ENCODE data around the gene WDTC1. TPM values are rescaled to one million over a fixed set of nuclear protein-coding genes. Genes with fewer than 3 reads are reported as not detected.
"Not testable (repeated sequence)": the region's sequence is repeated elsewhere in the genome, so short reads cannot be mapped to it uniquely, and the experiment has no call there.

WDTC1 gene
- total RNA-seq, 1 donor from 2014 or later, result 16.3 TPM

DNA sequence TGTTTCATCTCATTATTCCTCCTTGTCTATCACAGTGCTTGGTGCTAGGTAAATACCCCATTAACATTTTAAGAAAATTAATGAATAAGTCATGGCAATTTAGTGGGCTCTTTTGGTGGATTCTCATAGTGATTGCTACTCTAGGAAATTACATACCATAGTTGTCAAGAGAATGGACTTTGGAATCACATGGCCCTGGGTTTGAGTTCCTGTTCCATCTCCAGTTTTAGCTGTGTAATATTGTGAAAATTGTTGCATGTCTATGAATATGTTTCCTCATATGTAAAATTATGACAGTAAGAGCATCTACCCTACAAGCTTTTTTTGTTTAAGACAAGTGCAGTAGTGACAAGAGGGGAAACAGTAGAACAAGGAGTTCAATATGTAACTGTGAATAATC, 20.7 kb downstream of the WDTC1 start:
- ATAC-seq, result no peak

DNA sequence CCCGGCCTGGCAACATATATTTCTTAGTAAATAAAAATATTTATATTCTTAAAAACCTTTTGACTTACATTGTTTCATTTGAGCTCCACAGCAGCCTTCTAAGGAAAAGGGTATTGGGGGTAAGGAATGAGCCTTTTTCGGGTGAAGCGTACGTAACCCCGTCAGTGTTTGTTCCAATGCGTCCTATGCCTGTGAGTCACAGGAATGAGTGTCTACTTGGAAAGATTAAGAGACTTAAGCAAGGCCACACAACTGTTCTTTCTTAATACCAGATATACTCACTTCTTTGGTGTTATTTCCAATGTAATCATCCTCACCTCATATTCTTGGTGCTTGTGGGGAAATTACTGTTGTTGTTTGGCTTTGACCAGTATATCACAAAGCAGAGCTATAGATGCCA, 22.7 kb downstream of the WDTC1 start:
- peak; percentile 69 for ATAC-seq

GRCh38 chr1:27258598-27258997, 24.2 kb downstream of the WDTC1 start:
- ATAC-seq, result no peak

GRCh38 chr1:27267153-27267552, 32.7 kb downstream of the WDTC1 start:
- ATAC-seq, result no peak

- ATAC-seq, result no peak
These were observed 34.8 kb downstream of the WDTC1 start for GRCh38 chr1:27269276-27269675.

DNA sequence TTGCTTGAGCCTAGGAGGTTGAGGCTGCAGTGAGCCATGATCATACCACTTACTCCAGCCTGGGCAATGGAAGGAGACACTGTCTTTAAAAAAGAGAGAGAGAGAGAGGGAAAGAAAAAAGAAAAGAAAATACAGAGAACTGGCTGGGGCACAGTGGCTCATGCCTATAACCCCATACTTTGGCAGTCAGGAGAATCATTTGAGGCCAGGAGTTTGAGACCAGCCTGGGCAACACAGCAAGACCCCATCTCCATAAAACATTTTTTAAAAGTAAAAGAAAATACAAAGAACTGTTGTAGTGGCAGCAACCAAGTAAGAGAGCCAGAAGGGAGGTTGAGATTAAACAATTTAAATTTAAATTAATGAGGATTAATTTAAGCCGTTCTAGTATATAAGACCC, 39.8 kb downstream of the WDTC1 start:
- ATAC-seq, result no peak

DNA sequence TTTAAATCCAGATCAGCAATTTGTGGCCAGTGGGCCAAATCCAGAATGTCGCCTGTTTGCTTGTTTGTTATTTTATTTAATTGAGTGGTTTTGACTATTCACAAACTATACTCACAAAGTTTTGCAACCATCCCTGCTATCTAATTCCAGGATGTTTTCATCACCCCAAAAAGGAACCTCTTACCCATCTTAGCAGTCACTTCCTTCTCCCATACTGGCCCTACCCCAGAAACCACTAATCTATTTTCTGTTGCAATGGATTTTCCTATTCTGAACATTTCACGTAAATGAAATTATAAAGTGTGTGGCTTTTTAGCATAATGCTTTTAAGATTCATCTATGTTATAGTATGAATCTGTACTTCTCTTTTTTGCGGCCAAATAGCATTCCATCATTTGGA, 41.3 kb downstream of the WDTC1 start:
- ATAC-seq, result no peak

- peak; percentile 94 for ATAC-seq
These were observed 50.2 kb downstream of the WDTC1 start for GRCh38 chr1:27284425-27285273.

DNA sequence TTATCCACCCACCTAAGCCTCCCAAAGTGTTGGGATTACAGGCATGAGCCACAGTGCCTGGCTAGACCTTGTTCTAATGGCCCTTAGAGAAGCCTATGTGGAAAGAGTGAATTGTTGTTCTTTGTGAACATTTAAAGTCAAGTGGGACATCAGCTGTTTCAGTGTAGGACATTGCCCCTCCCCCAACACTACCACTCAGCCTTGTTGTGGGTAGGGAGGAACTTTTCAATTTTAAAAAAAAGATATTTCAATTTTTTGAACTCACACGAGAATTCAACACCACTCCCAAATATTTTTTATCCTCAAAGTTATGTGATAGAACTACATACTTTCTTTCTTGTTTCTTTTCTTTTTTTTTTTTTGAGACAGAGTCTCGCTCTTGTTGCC, 50.8 kb downstream of the WDTC1 start:
- no peak for ATAC-seq

DNA sequence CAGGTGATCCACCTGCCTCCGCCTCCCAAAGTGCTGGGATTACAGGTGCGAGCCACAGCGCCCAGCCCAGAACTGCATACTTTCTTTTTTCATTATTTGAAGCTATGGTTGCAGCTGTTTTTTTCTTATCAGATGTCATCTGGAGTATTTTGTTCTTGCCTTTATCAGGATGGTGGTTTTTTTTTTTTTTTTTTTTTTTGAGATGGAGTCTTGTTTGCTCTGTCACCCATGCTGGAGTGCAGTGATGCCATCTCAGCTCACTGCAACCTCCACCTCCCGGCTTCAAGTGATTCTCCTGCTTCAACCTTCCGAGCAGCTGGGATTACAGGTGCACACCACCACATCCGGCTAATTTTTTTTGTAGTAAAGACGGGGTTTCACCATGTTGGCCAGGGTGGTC, 51.4 kb downstream of the WDTC1 start:
- not testable (repeated sequence) for ATAC-seq

DNA sequence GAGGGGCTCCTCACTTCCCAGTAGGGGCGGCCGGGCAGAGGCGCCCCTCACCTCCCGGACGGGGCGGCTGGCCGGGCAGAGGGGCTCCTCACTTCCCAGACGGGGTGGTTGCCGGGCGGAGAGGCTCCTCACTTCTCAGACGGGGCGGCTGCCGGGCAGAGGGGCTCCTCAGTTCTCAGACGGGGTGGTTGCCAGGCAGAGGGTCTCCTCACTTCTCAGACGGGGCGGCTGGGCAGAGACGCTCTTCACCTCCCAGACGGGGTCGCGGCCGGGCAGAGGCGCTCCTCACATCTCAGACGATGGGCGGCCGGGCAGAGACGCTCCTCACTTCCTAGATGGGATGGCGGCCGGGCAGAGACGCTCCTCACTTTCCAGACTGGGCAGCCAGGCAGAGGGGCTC, 54.7 kb downstream of the WDTC1 start:
- ATAC-seq, result not testable (repeated sequence)

DNA sequence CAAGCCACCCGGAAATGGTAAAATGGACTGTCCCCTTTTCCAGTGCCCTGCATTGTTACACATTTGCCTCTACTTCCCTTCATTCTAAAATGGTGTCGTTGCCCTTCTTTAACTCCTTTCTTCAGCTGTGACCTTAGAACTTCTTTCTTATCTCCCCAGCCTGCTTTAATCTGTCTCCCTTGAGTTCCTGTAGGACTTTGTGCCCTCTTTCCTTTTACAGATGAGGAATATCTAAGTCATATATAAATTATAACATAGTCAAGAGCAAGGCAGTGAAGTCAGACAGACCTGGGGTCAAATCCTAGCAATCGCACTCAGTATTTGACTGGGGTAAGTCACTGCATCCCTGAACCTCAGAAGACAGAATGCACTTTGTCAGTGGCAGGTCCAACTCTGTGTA, 56.1 kb downstream of the WDTC1 start:
- no peak for ATAC-seq

DNA sequence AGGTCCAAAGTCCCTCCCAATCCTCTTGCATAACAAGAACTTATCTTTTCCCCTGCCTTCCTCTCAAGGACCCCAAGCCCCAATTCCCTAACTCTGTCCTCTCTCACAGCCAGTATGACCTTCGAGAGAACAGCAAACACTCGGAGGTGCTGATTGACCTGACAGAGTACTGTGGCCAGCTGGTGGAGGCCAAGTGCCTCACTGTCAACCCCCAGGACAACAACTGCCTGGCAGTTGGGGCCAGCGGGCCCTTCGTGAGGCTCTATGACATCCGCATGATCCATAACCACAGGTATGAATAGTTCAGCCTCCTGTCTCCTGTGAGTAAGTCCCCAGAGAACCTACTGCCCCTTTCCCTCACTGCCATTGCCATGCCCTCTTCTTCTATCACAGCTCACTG, 57.7 kb downstream of the WDTC1 start:
- no peak for ATAC-seq

GRCh38 chr1:27293915-27294314, 59.5 kb downstream of the WDTC1 start:
- ATAC-seq, result no peak

GRCh38 chr1:27296773-27297291, 62.4 kb downstream of the WDTC1 start:
- peak; percentile 22 for ATAC-seq

DNA sequence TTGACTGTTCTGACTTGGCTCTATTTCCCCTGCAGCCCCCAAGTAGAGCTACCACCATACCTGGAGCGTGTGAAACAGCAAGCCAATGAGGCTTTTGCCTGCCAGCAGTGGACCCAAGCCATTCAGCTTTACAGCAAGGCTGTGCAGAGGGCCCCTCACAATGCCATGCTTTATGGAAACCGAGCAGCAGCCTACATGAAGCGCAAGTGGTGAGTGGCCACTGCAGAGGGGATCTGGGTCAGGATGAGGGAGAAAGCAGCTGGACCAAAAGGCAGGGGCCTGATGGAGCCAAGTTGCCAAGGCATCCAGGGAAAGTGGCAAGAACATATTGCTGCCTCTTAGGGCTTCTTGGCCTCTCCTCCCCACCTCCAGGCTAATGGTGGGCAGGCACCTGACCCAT, 63.5 kb downstream of the WDTC1 start:
- no peak for ATAC-seq

DNA sequence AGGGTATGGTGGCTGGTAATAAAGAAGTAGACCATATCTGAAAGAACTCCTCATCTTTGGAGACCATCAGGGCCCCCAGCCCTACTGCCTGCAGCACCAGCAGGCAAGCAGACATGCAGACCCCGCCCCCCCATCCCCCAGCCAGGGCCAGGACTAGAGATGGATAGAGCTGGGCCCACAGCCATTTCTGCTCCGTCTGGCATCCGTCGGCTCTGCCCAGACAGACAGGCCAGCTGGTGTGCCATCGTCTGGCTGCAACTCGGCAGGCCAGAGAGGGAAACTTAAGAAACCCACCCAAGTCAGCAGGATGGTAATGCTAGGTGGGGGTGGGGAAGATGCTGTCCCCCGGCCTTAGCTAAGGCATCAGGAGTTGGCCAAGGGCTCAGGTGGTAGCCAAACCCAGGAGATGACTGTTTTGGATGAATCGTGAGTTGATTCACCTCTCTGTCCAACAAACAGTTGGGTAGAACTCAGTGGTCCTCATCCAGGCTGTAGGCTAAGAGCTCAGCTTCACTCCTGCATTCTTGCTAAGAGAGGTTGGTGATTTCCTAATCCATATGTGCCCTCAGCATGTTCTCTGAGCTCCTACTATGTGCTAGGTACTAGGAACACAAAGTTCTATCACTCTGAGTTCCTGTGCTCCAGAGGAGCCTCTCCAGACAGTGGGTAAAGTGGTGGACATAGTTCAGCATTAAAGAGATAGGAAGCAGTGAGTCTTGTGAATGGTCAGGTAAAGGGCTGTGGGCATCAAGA, 64.4 kb downstream of the WDTC1 start:
- ATAC-seq, result no peak

- ATAC-seq, result peak; percentile 63
These were observed 65.2 kb downstream of the WDTC1 start for GRCh38 chr1:27299385-27300271.

- ATAC-seq, result peak; percentile 92
These were observed 66.1 kb downstream of the WDTC1 start for GRCh38 chr1:27300341-27301051.

GRCh38 chr1:27301052-27301422, 66.6 kb downstream of the WDTC1 start:
- no peak for ATAC-seq

- no peak for ATAC-seq
These were observed 67.3 kb downstream of the WDTC1 start for GRCh38 chr1:27301582-27302199.

GRCh38 chr1:27302612-27303011, 68.2 kb downstream of the WDTC1 start:
- ATAC-seq, result no peak

Measured in esophagus mucosa (tissue), 1 donor.